GM12874 (cell line): ENCODE measurements around the gene CPN2.

Experiments used
- CTCF ChIP-seq: IDR thresholded peaks from 2 replicates; pipeline ENCODE4 v1.5.1; 2011; ENCODE audit warnings: low read depth, mild to moderate bottlenecking, control low read depth, low read length, moderate library complexity; ENCODE audit not compliant: insufficient read depth

Gene CPN2

DNA sequence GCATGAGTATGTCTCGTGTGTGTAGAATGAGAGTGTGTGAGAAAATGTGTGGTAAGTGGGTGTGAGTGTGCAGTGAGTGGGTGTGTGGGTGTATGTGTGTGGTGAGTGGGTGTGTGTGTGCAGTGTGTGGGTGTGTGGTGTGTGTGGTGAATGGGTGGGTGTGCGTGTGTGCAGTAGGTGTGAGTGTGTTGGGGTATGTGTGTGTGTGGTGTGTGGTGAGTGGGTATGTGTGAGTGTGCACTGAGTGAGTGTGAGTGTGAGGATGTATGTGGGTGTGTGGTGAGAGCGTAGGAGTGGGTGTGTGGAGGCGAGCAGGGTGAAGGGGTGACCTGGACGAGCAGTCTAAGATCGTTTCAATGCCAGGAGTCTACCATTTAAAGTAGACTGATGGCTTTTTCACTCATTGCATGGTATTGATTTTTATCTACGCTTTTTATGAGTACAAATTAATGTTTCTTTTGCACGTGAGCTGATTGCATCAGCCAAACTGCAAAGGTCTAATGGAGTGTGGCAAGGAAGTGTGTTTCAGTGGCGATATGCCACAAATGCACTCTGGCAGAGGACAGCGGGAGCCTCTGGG lies 1.6 kb upstream of the CPN2 start:
- TF ChIP-seq CTCF: no peak

- TF ChIP-seq CTCF: no peak
Observed at GRCh38 chr3:194351952-194352536, 916 bp upstream of the CPN2 start.

DNA sequence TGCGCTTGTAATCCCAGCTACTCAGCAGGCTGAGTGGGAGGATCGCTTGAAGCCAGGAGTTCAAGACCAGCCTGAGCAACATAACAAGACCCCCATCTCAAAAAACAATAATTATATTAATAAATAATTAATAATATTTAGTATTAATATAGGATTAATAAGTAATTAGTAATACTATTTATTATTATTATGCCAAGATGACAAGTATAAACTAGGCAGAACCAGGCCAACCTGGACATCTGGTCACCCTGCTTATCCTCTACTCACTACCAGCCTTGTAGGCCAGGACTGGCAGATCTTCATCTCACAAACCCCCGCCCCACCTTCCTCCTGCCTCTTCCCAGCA lies 429 bp downstream of the CPN2 start:
- no peak for TF ChIP-seq CTCF

DNA sequence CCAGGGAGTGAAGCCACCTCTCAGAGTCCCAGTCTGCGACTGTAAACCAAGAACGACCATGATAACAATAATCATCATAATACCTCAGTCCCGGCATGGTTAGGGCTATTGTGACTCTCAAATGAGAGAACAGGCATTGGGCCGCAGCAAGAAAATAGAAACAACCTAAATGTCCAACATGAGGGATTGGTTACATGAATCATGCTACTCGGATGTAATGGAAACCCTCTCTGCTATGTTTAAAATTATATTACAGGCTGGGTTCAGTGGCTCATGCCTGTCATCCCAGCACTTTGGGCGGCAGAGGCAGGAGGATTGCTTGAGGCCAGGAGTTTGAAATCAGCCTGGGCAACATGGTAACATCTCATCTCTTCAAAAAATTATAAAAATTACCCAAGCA lies 2.8 kb downstream of the CPN2 start:
- TF ChIP-seq CTCF: no peak

- TF ChIP-seq CTCF: no peak
Observed at GRCh38 chr3:194346621-194347020, 4.5 kb downstream of the CPN2 start.

DNA sequence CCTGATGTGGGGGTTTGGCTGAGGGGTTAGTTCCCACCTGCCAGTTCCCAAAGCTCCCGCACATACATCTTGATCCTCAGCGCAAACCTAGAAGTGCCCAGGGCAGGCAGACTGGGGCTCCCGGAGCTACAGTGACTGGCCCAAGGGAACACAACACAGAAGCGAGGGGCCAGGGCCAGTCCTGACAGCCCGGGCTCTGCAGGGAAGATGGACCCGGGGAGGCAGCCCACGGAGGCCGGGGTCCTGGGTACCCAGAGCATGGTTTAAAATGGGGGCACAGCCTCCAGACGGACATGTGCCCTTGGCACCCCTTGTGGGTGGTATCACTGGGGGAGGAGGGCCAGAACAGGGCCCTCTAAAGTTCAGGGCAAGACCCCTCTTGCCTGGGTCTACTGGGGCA lies 5.1 kb downstream of the CPN2 start:
- no peak for TF ChIP-seq CTCF

DNA sequence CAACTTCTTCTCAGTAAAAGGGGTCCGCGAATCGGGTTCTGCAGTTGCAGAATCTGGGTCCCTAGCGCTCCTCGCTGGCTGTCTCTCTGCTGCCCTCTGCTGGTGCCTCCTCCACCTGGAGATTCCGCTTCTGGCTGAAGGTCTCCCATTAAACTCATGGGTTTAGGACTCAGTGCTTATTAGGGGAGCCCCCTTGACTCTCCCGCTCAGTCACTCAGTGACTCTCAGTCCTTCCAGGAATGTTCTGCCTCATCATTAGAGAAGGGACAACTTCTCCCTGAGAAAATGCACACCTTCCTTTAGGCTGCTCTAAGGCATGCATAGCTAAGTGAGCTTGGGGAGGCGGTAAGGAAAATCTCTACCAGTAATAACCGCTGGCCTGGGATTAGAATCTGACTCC lies 7.1 kb downstream of the CPN2 start:
- TF ChIP-seq CTCF: peak; percentile 92

DNA sequence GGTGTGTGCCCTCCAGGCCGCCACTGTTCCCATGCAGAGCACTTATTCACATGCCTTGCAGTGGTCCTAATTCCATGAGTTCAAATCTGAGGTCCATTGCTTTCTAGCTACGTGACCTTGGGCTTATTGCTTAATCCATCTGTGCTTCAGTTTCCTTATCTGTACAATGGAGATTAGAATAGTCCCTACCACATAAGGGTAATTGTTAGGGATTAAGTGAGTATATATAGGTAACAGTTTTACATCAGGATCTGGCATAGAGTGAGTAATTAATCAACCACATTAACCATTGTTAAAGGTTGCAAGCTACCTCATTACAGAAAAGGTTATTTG lies 7.6 kb downstream of the CPN2 start:
- TF ChIP-seq CTCF: no peak
